HG03439 (cell line): Measurements from ENCODE around the gene ZBTB38.
A peak's percentile ranks its signal among the peaks of the same experiment; 100 is the strongest.

Experiments
- ATAC-seq: cut with Tn5 transposase; IDR thresholded peaks from one replicate; pipeline ENCODE4 v1.9.1; 2021; ENCODE audit warnings: mild to moderate bottlenecking, moderate library complexity; ENCODE audit not compliant: unreplicated experiment

ZBTB38 gene

DNA sequence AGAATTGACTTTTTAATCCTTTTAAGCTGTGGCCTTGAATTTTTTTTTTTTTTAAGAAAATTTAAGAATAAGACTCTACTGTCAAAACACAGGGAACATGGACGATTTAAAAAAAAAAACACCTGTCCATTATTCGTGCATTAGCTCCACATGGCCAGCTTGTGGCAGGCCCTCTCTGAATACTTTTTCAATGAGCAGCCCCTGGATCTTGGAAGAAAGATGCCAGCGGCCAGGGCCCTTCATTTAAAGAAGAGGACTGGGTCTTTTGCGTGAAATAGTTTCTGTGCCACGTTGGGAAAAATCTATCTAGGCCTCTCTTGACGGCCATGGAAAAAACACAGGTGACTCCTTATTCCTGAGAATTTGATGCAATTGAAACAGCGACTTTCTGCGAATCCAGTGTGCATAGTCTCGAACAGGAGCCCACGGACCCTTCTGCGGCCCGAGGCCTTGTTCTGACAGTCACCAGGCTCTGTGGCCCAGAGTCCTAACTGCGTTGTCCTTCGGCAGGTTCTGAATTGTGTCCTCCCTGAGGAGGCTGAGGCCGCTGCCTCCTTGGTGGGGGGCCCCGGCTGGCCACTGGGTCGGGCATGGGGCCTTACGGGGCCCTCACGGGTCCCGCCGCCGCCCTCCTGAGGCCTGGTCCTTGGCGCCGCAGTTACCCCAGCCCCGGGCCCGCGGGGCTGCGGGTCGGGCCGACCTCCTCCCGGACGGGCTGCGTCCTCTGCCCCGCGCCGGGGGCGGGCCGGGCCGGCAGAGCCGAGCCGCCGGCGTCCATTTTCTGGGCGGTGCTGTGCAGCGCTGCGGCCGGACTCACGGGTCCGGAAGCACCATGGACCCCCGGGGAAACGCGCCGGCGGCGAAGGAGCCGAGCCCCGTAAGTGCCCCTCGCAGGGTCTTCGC is 33.5 kb downstream of the ZBTB38 start:
- peak; percentile 37 for ATAC-seq

GRCh38 chr3:141402476-141403171 is 34.3 kb downstream of the ZBTB38 start:
- ATAC-seq = peak; percentile 34

DNA sequence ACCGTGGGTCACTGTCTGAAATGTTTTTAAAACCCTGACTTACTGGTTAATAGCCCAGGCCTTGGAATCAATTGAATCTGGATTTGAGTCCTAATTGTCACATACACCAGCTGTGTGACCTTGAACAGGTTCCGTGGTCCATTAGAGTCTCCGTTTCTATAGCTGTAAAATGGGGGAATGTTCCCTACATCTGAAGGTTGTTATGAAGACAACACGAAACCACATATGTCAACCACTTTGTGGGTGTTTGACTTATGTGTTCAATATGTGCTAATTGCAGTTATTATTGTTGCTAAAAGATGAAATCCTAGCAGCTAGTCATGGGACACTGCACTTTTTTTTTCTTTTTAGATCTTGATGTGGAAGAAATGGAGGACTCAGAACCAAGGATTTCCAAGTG is 35.3 kb downstream of the ZBTB38 start:
- ATAC-seq = no peak

DNA sequence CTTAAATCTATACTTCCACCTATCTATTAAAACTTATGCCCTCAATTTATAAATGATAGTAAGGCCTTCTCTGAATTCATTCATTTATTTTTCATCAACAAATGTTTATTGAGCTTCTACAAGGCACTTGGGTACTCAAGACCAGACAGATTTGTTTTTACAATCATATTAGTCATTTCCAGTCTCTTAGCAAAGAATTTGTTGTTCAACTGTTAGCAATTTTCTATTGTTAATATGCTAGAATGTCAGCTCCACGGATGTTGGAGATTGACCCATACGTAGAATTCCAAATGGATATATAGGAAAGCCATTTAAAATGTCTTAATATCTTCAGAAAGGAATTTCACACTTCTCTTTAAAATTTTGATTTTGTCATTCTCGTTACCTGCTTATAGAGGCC is 36.7 kb downstream of the ZBTB38 start:
- ATAC-seq = no peak

DNA sequence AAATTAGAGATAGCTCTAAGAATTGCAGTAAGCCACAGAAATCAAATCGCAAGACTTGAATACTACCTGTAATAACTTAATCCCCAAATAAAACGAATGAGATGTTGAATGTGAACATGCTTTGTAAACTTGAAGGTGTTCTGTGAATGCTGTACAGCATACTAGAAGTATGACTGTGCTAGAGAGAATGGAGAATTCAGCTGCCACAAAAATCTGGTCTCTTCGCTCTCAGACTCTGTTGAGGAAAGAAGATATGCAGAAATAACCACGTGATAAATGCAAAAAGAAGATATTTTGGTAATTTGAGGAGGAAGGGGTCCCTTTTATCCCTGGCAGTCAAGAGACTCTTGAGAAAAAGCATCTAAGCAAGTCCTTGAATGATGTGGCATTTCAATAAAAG is 37.3 kb downstream of the ZBTB38 start:
- no peak for ATAC-seq

- ATAC-seq = no peak
Observed at GRCh38 chr3:141406265-141406664, 38.0 kb downstream of the ZBTB38 start.

DNA sequence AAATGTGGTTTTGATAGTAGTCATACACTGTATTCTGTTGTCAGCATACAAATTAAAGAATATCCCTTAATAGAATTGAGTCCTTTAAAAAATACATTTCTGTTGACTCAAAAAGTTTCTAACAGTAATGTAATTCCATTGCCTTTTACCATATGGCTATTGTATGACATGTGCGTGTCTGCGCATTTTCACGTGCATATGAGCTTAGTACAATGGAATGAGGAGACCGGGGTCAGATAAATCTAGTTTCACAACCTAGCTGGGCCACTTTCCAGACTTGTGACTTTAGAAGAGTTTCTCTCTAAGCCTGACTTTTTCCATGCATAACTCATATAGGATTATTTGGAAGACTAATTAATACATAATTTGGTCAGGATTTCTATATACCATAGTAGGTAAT is 38.7 kb downstream of the ZBTB38 start:
- ATAC-seq = no peak

GRCh38 chr3:141407825-141408224 is 39.5 kb downstream of the ZBTB38 start:
- ATAC-seq = no peak

DNA sequence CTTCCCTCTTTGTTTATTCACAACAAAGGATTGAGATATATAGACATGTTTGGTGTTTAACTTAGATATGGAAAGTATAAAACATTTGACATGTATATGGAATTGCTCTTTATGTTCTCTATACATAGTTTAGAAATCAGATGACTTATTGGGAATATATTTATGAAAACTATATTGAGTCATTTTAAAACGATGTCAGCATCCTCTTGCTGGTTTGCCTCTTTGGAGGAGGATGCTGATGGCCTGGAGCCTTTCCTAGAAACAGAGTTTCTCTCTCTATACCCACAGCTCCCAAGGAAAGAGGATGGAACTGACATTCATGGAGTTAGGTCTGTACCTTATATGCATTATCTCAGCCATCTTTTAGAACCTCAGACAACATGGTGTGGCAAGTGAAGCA is 40.3 kb downstream of the ZBTB38 start:
- ATAC-seq = no peak

DNA sequence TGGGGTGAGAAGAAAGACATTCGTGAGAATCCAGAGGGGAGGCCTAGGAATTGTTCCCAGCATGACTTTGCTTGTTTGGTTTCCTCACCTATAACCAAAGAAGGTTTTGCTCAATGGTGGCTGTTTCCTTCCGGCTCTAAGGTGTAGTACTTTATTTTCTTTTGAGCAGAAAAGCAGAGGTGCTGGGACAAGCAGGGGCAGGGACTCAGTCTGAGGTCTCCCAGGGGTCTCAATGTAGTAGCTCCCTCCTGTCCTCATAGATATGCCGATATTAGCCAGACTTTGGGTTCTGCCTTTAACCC is 41.6 kb downstream of the ZBTB38 start:
- ATAC-seq = no peak

DNA sequence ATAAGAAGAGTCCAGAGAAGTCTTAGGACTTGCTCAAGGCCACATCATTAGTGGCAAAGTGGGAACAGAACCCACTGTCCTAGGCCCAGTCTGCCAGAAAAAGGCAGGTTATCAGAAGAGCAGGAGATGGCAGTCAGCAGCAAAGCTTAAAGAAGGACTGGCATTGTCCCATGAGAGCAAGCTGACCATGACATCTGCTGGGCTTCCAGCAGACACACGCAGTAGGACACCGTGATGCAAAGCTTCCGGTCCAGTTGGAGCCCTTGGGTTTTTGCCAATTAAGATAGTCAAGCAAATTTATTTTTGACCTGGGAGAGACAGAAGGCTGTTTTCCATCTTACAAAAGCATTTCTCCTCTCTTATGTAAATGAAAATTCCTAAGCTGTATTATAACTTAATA is 42.1 kb downstream of the ZBTB38 start:
- no peak for ATAC-seq

DNA sequence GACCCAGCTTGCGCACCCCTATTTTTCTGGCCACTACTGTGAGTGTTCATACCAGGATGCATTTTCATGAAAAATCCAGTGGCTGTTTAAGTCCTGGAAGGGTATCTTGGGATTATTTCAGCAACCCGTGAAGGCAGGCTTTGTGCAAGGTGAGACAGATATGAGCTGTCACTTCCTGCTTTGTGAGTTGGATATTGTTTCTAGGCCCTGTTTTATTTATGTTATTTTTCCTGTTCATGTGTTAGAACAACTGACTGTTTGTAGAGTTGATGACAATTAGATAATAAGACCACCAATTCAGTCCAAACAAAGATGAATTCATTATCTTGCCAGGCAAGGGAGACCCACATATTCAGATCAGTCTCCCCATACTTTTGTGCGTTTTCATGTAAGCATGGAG is 42.5 kb downstream of the ZBTB38 start:
- no peak for ATAC-seq

DNA sequence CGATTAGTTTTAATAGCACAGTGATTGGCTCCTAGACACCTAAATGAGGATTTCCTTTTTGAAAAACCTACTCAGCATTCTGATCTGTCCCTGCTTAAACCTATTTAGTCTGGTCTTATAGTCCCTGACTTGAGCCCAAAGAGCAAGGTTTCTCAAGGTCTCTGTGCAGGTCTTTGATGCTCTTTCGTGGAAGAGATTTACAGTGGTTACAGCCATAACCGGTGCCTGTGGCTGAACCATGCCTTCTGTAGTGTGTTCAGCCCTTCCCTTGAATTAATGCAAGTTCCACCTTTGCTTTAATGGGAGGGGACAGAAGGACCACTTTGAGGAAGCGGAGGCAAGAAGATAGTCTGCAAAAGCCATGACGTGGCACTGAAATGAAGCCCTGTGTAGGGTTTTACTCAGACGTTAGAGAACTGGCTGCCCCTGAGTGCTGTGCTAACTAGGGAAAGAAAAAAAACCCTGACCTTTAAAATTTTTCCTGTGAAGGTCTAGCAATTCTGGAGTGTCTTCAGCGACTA is 43.0 kb downstream of the ZBTB38 start:
- no peak for ATAC-seq

DNA sequence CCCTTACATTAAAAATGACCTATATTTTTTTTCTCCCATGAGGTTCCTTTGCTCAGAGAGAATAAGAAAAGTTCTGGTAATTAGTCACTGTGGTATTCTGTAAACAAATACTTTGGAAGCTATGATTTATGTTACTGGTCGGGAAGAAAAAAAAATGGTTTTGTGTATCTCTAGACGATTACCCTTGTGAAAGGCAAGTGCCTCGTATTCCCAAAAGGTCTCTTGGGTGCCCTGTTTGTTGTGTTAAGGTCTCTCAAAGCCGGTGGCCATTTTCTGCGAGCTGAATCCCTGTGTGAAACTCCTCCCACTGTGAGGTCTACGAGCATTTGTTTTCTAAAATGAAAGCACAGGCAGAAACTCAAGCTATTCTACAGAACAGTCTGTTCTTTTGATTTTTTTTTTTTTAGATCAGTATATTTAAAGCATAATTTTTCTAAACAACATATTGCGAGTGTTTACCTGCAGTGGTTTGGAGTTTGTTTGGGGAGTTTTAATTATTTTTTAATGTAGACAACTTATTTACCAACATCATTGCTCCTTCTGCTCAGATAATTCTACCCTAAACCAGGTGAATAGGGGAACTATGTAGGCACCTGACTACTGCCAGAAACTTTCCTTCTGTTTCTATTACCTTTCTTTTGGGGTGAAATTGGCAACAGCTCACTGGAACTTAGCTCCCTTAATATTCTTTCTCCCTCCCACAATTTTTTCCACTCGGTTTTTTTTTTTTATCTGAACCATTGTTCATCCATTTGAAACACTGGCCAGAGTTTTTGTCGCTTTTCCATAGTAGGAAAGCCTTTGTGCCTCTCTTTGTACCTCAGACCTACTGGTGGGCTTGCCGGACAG is 44.0 kb downstream of the ZBTB38 start:
- no peak for ATAC-seq

- no peak for ATAC-seq
Observed at GRCh38 chr3:141412936-141413354, 44.6 kb downstream of the ZBTB38 start.

DNA sequence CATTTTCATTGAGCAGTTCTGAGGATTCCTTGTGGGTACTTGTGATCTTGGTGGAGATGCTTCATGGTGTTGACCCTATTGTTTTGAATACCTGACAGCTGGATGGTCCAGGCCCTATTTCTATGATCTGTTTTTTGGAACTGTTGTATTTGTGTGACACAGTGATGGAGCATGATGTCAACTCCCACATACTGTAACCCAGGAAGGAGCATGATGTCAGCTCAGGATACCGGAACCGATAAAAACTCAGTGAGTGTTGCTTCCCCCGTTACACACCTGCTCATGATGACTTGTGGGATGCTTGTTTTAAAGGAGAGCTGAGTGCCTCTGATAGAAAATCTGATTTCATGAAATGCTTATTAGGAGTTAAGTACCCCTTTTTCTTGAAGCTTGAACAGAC is 45.1 kb downstream of the ZBTB38 start:
- no peak for ATAC-seq

DNA sequence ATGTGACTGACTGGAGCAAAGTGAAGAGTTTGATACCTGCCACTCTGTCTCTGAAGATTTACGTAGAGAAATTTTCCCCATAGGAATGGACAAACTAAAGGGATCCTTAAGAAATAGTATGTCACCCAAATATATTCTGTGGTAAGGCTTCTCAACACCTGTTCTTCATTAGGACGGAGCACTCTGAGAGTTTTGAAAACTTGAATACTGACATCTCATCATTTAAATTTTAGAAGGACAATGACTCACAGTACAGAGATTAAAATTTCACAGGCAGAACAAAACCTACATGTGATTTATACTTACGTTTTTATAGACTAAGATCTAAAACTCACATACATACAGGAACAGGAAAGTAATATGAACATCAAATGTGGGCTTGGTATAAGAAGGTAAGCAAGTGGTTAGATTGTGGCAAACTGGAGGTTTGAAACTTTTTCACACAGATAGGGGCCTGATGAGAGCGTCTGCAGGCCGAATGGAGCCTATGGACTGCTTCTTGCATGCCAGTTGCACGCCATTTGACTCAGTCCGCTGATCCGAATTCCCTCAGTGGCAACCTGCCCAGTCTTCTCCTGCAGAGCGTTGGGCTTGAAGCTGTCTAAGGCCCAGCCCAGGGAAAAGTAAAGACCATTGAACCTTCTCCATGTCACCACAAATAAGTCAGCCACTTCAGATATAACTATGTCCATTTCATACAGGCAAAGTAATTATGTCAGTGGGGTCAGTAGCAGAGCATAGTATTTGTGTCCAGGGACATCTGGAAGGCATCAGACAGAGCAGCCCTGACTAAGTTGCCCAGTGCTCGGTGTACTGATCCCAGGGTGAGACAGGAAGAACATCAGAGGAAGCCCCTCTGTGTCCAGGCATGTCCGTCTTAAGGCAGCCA is 45.7 kb downstream of the ZBTB38 start:
- no peak for ATAC-seq

DNA sequence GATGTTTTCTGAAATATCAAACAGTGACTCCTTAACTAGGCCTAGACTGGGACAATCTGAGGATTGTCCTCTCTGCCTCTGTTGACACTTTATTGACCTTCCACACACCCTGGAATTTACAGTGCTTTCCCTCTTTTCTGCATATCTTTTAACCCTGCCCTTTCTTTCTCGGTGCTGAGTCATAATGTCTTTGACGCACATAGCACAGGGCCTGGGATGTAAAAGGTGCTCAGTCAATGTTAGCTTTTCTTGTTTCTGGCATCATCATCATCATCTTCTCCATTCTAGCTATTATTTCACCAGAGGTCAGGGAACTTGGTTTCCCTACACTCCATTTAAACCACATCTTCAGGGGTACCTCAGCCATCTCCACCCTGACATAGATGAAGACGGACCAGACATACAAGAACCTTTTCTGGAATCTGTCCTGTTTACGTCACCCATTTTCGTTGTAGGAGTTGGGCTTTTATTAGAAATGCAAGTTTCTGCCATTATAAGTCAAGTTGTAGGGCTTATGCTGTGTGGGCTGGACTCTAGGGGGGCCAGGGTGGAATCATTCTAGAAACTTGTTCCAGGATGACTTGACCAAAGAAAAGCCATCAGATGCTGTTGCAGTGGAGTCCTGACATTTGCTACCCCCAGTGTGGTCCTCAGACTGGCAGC is 46.6 kb downstream of the ZBTB38 start:
- ATAC-seq = no peak

DNA sequence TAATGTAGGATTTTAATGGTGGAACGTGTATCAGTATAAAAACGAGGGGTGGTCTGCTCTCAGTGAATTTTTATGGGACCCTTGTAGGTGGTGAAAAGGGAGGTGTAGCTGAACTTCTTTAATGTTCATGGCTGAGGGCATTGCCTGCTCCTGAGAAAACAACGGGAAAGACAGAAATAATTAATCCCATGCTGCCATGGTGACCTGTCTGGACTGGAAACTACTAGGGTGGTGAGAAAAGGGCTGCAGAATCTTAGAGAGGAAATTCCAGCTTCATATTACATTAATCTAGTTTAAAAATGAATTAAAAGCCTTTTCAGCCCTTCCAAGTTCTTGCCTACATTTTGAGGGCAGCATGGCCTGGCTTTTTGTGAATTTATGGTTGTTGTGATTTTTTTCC is 47.6 kb downstream of the ZBTB38 start:
- no peak for ATAC-seq
